ENCODE measurements around the gene PADI4. TPM values are rescaled to one million over a fixed set of nuclear protein-coding genes. Genes with fewer than 3 reads are reported as not detected.

The PADI4 gene
- total and polyA plus RNA-seq, 2 of the 4 experiments (the other 2 are of a cell fraction): not detected

DNA sequence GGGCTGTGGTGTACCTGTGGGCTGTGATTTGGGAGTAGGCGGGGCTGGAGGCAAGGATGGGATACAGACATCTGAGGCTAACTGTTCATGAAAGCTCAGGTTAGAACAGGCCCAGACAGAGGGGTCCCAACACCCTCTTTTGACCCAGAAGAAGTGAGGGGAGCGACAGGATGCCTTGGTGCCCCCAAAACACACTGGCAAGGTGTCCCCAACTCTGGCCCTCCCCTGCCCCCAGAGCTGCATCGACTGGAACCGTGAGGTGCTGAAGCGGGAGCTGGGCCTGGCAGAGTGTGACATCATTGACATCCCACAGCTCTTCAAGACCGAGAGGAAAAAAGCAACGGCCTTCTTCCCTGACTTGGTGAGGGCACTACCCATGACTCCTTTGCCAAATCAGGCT is 27.6 kb upstream of the PADI4 start:
- Histone ChIP-seq H3K14ac (replicated peaks; ENCODE audit: low read depth, low read length) (no peak overlapping the region), H3K18ac (ENCODE audit: low read depth, low read length) (no peak overlapping the region), H2AFZ (replicated peaks; ENCODE audit: low read length, poor library complexity) (no peak overlapping the region), H2BK20ac (ENCODE audit: low read depth, low read length) (no peak overlapping the region), H3K9me1 (ENCODE audit: insufficient read depth, low read length) (no peaks in the 10 kb centered on the region), H3K4me2 (ENCODE audit: low read depth, low read length) (no peak overlapping the region), H3K27me3 (ENCODE audit: control insufficient read depth, insufficient read depth, low read length) (peaks cover 57% of the 10 kb centered on the region), H3K4me3 (ENCODE audit: insufficient read depth, low read depth, low read length) (no peak overlapping the region), H2BK5ac (ENCODE audit: low read depth, low read length, poor library complexity, severe bottlenecking) (no peak overlapping the region), H3K23ac (ENCODE audit: low read depth, low read length) (no peak overlapping the region), H4K91ac (ENCODE audit: insufficient read depth, low read depth, low read length) (no peak overlapping the region), H2AK9ac (replicated peaks; ENCODE audit: low read depth, low read length, poor library complexity) (no peak overlapping the region), H2BK120ac (ENCODE audit: low read depth, low read length) (no peak overlapping the region), H3K79me1 (ENCODE audit: low read depth in 1 of 2, low read length in 2 of 2) (no peaks in the 10 kb centered on the region), H3K4ac (ENCODE audit: low read depth, low read length) (no peak overlapping the region), H4K8ac (ENCODE audit: low read depth in 2 of 2, low read length in 2 of 2) (no peak overlapping the region), H3K36me3 (ENCODE audit: control insufficient read depth, insufficient read depth, low read length) (no peaks in the 10 kb centered on the region), H2BK15ac (ENCODE audit: low read depth, low read length) (no peak overlapping the region), H2AK5ac (ENCODE audit: low read depth, low read length) (no peak overlapping the region), H4K20me1 (ENCODE audit: insufficient read depth, low read length) (no peaks in the 10 kb centered on the region), H3K4me1 (ENCODE audit: control insufficient read depth, insufficient read depth, low read length) (no peaks in the 10 kb centered on the region), H3K56ac (ENCODE audit: extremely low read depth, insufficient read depth, low read length) (no peak overlapping the region), H3K9me3 (ENCODE audit: control insufficient read depth, insufficient read depth, low read length) (no peaks in the 10 kb centered on the region), H4K5ac (ENCODE audit: low read depth, low read length) (no peak overlapping the region), H3K9ac (ENCODE audit: low read depth, low read length) (no peak overlapping the region), H3K27ac (ENCODE audit: insufficient read depth, low read length) (no peak overlapping the region)
- POLR2A ChIA-PET (ENCODE audit: unreplicated experiment): no interaction called here
- BruUV-seq (replicated peaks): no TSS peak
- dilution Hi-C loops (cut with HindIII; ENCODE audit: low sequenced_read_pairs, unreplicated experiment) (no loop called here), intact Hi-C loops (cut with micrococcal nuclease) (no loop called here), in situ Hi-C loops (cut with MboI; ENCODE audit: low sequenced_read_pairs) (no loop called here)
- no peak for DNase-seq
- CTCF ChIA-PET: interaction anchor here (0.6 kb wide), 1 partner anchor 57 kb away, joined by 3 read pairs; no protein-coding TSS in a partner anchor
- no peak for ATAC-seq (ENCODE audit: low read depth)
- WGBS, 2 experiments (ENCODE audit: extremely low coverage in 2 of 2, insufficient read length in 1 of 2): 55% methylated on average over 3 of the region's 7 CpGs; no CpG with 5 or more reads in 1 of the 2 experiments
- TF ChIP-seq CHD1 (IDR thresholded peaks at IDR 0.05; ENCODE audit: low read depth, low read length): no peak
- no peak for TF ChIP-seq NFE2L2 (IDR thresholded peaks at IDR 0.05; ENCODE audit: low read depth, low read length)
- TF ChIP-seq, protein P1, sequence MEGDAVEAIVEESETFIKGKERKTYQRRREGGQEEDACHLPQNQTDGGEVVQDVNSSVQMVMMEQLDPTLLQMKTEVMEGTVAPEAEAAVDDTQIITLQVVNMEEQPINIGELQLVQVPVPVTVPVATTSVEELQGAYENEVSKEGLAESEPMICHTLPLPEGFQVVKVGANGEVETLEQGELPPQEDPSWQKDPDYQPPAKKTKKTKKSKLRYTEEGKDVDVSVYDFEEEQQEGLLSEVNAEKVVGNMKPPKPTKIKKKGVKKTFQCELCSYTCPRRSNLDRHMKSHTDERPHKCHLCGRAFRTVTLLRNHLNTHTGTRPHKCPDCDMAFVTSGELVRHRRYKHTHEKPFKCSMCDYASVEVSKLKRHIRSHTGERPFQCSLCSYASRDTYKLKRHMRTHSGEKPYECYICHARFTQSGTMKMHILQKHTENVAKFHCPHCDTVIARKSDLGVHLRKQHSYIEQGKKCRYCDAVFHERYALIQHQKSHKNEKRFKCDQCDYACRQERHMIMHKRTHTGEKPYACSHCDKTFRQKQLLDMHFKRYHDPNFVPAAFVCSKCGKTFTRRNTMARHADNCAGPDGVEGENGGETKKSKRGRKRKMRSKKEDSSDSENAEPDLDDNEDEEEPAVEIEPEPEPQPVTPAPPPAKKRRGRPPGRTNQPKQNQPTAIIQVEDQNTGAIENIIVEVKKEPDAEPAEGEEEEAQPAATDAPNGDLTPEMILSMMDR (conservative IDR thresholded peaks at IDR 0.05; ENCODE audit: low read depth, low read length): no peak
- no peak for TF ChIP-seq BHLHE40 (IDR thresholded peaks at IDR 0.05; ENCODE audit: low read depth, low read length)
- no peak for TF ChIP-seq RAD21 (IDR thresholded peaks at IDR 0.05; ENCODE audit: low read length)
- no peak for TF ChIP-seq CEBPB (IDR thresholded peaks at IDR 0.05; ENCODE audit: low read depth, low read length)
- no peak for TF ChIP-seq ELK1 (IDR thresholded peaks at IDR 0.05; ENCODE audit: borderline replicate concordance, low read depth, low read length)
- TF ChIP-seq MAFK (IDR thresholded peaks at IDR 0.05; ENCODE audit: low read depth, low read length): no peak
- TF ChIP-seq, protein P2, sequence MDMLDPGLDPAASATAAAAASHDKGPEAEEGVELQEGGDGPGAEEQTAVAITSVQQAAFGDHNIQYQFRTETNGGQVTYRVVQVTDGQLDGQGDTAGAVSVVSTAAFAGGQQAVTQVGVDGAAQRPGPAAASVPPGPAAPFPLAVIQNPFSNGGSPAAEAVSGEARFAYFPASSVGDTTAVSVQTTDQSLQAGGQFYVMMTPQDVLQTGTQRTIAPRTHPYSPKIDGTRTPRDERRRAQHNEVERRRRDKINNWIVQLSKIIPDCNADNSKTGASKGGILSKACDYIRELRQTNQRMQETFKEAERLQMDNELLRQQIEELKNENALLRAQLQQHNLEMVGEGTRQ (IDR thresholded peaks at IDR 0.05; ENCODE audit: low read depth, low read length): no peak

Measured in IMR-90 (cell line).